SK-N-SH (cell line): ENCODE data around the gene HEXD.

Source experiments
- EP300 ChIP-seq, 2 experiments: IDR thresholded peaks; 2 replicates each; pipeline versions ENCODE4 v1.4.0 to v1.6.1; 2012; ENCODE audit warnings: borderline replicate concordance in 1 of 2, low read depth in 1 of 2, low read length in 1 of 2
- JUND ChIP-seq: IDR thresholded peaks from 2 replicates; pipeline ENCODE4 v1.4.0; 2012
- POLR2AphosphoS5 ChIP-seq: IDR thresholded peaks from 2 replicates; pipeline ENCODE4 v1.6.1; 2012; ENCODE audit warnings: low read depth, low read length
- SIN3A ChIP-seq: IDR thresholded peaks from 2 replicates; pipeline ENCODE4 v1.6.1; 2012; ENCODE audit warnings: low read depth, mild to moderate bottlenecking, low read length, moderate library complexity, borderline replicate concordance
- SMC3 ChIP-seq: IDR thresholded peaks from 2 replicates; pipeline ENCODE4 v1.6.1; 2012; ENCODE audit warnings: low read depth, low read length, improper control_type of control experiment
- TAF1 ChIP-seq: IDR thresholded peaks from 2 replicates; pipeline ENCODE4 v1.6.1; 2012; ENCODE audit warnings: low read depth, mild to moderate bottlenecking, low read length, moderate library complexity, borderline replicate concordance
- TF ChIP-seq, protein P1 (sequence below): IDR thresholded peaks from 2 replicates; pipeline ENCODE4 v1.4.0; 2012; ENCODE audit warnings: low read depth
- TF ChIP-seq, protein P2 (sequence below): fragments of 200-600 bp; sonication (generic); IDR thresholded peaks from 2 replicates; pipeline ENCODE4 v1.6.1; 2017; ENCODE audit warnings: antibody characterized with exemption, mild to moderate bottlenecking, moderate library complexity
- TF ChIP-seq, protein P3 (sequence below): fragments of 150-350 bp; IDR thresholded peaks from 2 replicates; pipeline ENCODE4 v1.6.1; 2017; ENCODE audit warnings: antibody characterized with exemption, low read length, low read depth, borderline replicate concordance

DNA sequence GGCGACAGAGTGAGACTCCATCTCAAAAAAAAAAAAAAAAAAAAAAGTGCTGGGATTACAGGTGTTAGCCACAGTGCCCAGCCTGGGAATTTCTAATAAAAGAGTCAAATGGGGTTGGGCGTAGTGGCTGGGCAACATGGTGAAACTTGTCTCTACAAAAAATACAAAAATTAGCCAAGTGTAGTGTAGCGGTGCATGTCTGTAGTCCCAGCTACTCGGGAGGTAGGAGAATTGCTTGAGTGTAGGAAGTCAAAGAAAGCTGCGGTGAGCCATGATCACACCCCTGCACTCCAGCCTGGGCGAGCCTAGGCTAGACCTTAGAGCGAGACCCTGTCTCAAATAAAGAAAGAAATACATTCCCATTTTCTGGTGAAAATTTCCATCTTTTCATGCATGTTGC is 48.9 kb upstream of the HEXD start:
- no peak for TF ChIP-seq EP300 (IDR thresholded peaks at IDR 0.05; ENCODE audit: borderline replicate concordance in 1 of 2, low read depth in 1 of 2, low read length in 1 of 2)
- TF ChIP-seq, protein P1, sequence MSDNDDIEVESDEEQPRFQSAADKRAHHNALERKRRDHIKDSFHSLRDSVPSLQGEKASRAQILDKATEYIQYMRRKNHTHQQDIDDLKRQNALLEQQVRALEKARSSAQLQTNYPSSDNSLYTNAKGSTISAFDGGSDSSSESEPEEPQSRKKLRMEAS = no peak
- TF ChIP-seq POLR2AphosphoS5 = no peak
- TF ChIP-seq, protein P2, sequence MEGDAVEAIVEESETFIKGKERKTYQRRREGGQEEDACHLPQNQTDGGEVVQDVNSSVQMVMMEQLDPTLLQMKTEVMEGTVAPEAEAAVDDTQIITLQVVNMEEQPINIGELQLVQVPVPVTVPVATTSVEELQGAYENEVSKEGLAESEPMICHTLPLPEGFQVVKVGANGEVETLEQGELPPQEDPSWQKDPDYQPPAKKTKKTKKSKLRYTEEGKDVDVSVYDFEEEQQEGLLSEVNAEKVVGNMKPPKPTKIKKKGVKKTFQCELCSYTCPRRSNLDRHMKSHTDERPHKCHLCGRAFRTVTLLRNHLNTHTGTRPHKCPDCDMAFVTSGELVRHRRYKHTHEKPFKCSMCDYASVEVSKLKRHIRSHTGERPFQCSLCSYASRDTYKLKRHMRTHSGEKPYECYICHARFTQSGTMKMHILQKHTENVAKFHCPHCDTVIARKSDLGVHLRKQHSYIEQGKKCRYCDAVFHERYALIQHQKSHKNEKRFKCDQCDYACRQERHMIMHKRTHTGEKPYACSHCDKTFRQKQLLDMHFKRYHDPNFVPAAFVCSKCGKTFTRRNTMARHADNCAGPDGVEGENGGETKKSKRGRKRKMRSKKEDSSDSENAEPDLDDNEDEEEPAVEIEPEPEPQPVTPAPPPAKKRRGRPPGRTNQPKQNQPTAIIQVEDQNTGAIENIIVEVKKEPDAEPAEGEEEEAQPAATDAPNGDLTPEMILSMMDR = no peak
- TF ChIP-seq SMC3 = no peak
- TF ChIP-seq, protein P3, sequence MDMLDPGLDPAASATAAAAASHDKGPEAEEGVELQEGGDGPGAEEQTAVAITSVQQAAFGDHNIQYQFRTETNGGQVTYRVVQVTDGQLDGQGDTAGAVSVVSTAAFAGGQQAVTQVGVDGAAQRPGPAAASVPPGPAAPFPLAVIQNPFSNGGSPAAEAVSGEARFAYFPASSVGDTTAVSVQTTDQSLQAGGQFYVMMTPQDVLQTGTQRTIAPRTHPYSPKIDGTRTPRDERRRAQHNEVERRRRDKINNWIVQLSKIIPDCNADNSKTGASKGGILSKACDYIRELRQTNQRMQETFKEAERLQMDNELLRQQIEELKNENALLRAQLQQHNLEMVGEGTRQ = no peak
- no peak for TF ChIP-seq TAF1
- no peak for TF ChIP-seq JUND
- TF ChIP-seq SIN3A = no peak
